WI38 (cell line): ENCODE measurements around the gene ZNF487.
"Not testable (repeated sequence)": the region's sequence is repeated elsewhere in the genome, so short reads cannot be mapped to it uniquely, and the experiment has no call there.

ENCODE experiments used
- H3K4me3 ChIP-seq: 2 replicates; pipeline ENCODE4 v1.5.1; 2011; ENCODE audit warnings: low read depth, mild to moderate bottlenecking, control low read depth, low read length
- TF ChIP-seq, protein P1 (sequence below): IDR thresholded peaks from 2 replicates; pipeline ENCODE4 v1.5.1; 2012; ENCODE audit warnings: low read depth, mild to moderate bottlenecking, control low read depth, low read length

The ZNF487 gene

DNA sequence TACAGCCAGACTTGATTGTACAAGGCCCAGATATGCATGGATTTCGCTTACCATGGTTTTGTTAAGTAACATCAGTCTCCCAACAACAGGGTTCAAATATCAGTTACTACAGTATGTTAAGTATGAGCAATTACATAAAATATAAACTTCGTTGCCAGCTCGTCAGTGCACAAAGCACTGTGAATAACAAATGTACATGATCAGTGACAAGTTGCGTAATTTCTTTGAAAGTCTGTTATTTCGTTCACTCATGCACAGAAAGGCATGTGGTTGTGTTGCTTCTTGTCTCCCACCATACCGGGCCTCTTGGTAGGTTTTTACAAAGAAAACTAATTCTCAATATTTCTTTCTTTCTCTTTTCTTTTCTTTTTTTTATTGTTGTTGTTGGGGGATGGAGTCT, 12.5 kb upstream of the ZNF487 start:
- TF ChIP-seq, protein P1, sequence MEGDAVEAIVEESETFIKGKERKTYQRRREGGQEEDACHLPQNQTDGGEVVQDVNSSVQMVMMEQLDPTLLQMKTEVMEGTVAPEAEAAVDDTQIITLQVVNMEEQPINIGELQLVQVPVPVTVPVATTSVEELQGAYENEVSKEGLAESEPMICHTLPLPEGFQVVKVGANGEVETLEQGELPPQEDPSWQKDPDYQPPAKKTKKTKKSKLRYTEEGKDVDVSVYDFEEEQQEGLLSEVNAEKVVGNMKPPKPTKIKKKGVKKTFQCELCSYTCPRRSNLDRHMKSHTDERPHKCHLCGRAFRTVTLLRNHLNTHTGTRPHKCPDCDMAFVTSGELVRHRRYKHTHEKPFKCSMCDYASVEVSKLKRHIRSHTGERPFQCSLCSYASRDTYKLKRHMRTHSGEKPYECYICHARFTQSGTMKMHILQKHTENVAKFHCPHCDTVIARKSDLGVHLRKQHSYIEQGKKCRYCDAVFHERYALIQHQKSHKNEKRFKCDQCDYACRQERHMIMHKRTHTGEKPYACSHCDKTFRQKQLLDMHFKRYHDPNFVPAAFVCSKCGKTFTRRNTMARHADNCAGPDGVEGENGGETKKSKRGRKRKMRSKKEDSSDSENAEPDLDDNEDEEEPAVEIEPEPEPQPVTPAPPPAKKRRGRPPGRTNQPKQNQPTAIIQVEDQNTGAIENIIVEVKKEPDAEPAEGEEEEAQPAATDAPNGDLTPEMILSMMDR: no peak
- H3K4me3 ChIP-seq: no peak overlapping the region

- not testable (repeated sequence) for H3K4me3 ChIP-seq
These were observed 10.4 kb upstream of the ZNF487 start for GRCh38 chr10:43426476-43426875.

DNA sequence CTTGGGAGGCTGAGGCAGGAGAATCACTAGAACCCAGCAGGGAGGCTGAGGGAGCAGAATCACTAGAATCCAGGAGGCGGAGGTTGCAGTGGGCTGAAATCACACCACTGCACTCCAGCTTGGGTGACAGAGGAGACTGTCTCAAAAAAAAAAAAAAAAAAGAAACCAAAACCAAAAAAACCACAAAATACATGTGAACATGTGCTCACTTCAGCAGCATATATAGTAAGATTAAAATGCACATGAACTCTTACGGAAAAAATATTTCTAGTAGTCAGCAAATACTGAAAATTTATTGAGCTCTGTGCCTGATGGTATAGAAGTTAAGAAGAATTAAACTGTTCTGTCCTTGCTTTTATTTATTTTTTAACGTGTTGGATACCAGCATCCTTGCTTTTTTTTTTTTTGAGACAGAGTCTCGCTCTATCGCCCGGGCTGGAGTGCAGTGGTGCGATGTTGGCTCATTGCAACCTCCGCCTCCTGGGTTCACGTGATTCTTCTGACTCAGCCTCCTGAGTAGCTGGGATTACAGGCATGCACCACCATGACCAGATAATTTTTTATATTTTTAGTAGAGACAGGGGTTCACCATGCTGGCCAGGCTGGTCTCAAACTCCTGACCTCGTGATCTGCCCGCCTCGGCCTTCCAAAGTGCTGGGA, 9.6 kb upstream of the ZNF487 start:
- H3K4me3 ChIP-seq: no peak overlapping the region
- TF ChIP-seq, protein P1: no peak

GRCh38 chr10:43430926-43431663, 5.8 kb upstream of the ZNF487 start:
- H3K4me3 ChIP-seq: no peak overlapping the region
- TF ChIP-seq, protein P1: no peak

GRCh38 chr10:43437141-43437870, 395 bp downstream of the ZNF487 start:
- peak overlapping the region; percentile 83 for H3K4me3 ChIP-seq
- TF ChIP-seq, protein P1: no peak

DNA sequence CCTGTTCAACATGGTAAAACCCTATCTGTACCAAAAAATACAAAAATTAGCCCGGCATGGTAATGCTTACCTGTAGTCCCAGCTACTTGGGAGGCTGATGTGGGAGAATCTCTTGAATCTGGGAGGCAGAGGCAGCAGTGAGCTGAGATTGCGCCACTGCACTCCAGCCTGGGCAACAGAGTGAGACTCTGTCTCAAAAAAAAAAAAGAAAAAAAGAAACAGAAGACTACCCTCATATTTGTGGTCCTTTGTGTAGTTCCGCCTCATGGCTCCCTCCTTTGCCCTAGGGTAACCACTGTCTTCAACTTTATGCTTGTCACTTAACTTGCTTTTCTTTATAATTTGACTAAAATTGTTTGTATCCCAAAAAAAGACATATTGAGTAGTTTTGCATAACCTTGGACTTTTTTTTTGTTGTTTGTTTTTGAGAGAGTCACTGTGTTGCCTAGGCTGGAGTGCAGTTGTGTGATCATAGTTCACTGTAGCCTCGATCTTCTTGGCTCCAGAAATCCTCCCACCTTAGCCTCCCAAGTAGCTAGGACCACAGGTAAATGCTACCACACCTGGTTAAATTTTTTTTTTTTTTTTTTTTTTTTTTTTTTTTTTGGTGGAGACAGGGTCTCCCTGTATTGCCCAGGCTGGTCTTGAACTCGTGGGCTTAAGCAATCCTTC, 3.7 kb downstream of the ZNF487 start:
- TF ChIP-seq, protein P1: no peak

DNA sequence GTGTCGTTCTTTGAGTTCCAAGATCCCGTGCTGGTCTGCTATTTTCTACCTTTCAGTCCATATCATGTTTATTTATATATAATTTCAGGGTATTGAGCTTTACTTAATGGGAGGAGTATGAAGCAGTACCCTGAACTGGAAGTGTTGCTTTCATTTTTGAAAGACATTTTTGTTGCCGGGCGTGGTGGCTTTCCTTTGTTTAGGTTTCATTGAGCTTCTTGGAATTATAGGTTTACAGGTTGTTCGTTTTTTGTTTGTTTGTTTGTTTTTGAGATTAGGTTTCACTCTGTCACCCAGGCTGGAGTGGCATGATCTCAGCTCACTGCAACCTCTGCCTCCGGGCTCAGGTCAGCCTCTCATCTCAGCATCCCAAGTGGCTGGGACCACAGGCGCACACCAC, 7.4 kb downstream of the ZNF487 start:
- TF ChIP-seq, protein P1: no peak
- no peak overlapping the region for H3K4me3 ChIP-seq

More for the DNA sequence above, 3.7 kb downstream of the ZNF487 start:
- no peak overlapping the region for H3K4me3 ChIP-seq
